Measurements from ENCODE around the gene FAM120B.

Gene FAM120B

DNA sequence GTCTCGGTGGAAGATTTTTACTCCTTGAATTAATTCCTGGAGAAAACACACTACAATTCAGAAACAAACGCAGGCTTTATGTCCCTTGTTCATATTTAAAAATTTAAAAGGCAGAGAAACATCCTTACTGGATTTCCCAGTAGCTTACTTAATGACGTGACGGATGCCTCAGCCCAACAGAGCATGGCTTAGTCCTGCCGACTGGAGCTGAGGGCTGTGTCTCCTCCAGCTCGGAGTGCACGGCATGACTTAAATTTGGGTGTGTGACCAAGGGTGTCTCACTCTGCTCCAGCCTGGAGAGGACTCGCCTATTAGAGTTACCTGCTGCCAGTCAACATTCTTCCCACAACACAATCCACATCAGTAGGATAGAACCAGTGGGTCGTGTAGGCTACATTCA lies 139.4 kb downstream of the FAM120B start:
- in situ Hi-C loops (cut with MboI; ENCODE audit: low pct_unique_long_range_greater_than_20kb, low sequenced_read_pairs) = no loop called here
- DNase-seq = no peak

DNA sequence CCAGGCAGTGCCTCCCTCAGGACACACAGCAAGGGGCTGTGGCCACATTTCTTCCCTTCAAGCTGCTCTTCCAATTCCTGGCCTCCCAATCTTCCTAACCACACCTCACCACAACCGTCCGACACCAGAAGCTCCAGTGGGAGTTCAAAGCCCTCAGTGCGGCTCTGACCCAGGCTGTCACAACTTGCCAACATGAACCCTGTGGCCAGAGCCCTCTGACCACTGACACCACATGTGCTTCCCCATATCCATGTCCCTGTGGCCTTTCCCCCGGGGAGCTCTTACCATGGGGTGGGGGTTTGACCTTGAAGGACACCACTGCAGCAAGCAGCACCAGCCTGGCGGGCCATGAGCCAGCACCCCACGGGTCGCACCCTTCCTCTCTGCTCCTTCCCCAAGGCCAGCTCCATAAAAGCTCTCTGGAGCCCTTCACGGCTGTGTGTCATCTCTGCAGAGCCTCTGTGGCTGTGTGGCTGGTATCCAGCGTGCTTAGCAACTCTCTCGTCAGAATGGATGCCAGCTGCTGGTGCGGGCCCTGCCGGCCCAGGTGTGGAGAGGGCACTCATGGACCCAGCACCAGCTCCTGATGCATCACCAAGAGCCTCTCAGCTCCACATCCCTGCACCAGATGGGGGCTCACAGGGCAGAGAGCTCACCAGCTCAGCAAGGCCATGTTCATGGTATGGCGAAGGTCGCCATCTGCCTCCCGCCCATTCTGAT lies 140.4 kb downstream of the FAM120B start:
- in situ Hi-C loops (cut with MboI; ENCODE audit: low pct_unique_long_range_greater_than_20kb, low sequenced_read_pairs) = no loop called here
- no peak for DNase-seq

DNA sequence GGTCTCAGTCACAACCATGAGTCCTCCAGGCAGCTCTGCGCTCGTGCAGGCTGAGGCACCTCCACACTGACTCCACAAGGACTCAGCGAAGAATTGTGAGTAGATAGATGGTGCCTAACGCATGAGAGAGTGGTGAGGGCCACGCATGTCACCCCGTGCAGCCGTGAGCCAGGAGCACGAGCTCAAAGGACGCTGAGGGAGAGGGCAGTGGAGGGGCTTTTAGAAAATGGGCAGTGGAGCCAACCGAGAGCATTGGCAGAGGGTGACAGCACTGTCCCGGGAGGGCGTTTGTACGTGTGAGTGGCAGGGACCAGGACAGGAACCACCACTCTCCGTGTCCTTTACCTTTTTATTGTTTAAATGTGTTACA lies 141.0 kb downstream of the FAM120B start:
- in situ Hi-C loops (cut with MboI; ENCODE audit: low pct_unique_long_range_greater_than_20kb, low sequenced_read_pairs) = no loop called here
- no peak for DNase-seq

DNA sequence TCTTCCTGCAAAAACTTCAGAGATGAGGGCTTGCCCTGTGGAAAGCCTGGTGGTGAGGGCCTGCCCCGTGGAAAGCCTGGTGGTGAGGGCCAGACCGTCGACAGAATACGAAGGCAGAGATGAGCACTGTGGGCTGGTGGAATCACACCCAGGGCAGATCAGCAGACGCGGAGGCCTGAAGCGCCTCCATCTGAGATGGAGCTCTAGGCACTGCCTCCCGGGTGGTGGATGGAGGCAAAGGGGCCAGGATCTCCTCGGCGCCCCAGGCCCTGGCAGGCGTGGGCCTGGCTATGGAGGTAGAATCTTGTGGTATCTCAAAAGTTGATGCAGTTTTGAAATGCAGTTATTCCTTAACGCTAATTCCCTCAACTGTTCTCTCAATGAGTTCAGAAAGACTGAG lies 141.8 kb downstream of the FAM120B start:
- in situ Hi-C loops (cut with MboI; ENCODE audit: low pct_unique_long_range_greater_than_20kb, low sequenced_read_pairs) = no loop called here
- DNase-seq = no peak

DNA sequence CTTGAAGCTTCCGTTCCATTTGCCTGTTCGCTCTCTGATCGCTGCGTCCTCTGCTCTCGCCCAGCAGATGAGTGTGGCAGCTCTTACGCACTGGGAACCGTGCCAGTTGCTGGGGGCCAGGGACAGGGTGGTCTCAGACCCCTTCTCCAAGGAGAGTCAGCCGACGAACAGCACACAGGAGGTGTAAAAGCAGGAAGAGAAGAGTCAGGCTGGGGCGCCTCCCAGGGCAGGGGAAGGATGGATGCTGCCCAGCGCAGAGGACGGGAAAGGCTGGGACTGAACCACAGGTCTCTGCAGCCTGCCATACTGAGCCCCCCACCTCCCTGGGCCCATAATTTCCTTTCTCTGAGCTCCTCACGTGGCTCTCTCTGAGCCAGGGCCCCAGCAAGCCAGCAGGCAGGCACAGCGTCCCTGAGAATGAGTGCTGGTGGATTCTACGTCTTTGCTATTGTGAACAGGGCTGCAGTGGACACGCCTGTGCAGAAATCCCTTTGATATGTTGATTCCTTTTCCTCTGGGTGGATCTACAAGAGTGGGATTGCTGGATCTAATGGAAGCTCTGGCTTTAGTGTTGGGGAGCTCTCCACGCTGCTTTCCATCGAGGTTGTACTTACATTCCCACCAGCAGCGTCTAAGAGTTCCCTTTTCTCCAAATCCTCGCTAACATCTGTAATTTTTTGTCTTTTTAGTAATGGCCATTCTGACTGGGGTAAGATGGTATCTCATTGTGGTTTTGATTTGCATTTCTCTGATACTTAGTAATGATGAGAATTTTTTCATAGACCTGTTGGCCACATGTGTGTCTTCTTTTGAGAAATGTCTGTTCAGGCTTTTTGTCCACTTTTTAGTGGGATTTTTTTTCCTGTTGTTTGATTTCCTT lies 142.4 kb downstream of the FAM120B start:
- in situ Hi-C loops (cut with MboI; ENCODE audit: low pct_unique_long_range_greater_than_20kb, low sequenced_read_pairs) = no loop called here
- DNase-seq = no peak

DNA sequence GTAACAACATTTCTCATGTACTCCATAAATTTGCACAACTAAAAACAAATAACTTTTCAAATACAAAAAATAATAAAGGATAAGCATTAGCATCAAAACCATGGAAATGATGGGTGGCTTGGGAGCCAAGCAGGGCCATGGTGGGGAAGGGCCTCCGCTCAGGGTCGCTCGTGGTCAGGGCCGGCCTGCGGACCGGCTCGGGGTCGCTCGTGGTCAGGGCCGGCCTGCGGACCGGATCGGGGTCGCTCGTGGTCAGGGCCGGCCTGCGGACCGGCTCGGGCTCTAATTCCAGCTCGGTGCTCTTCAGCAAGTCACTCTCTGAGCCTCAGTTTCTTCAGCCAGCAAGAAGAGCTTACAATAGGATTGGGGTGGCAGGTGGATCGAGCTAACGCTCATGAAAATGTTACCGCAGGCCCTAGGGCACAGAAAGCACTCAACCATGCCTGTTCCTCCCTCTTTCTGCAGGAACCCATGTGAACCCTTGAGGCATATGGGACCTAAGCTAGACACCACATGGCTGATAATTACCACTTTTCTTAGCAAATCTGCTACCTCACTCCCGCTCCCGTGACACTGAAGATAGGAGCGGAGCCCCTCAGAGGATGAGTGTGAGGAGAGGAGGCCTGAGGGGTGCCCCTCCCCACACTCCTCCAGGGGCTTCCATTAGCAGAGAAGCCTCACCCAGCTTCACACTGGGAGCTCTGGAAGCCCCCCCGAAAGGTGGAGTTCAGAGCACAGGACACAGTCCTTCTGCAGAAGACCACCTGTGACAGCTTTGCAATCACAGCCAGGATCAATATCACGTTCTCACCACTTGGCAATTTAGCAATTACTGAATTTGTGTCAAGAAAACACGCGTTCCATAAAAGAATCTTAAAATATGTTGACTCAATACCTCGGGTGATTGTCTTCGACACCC lies 143.5 kb downstream of the FAM120B start:
- DNase-seq = no peak
- in situ Hi-C loops (cut with MboI; ENCODE audit: low pct_unique_long_range_greater_than_20kb, low sequenced_read_pairs) = no loop called here

DNA sequence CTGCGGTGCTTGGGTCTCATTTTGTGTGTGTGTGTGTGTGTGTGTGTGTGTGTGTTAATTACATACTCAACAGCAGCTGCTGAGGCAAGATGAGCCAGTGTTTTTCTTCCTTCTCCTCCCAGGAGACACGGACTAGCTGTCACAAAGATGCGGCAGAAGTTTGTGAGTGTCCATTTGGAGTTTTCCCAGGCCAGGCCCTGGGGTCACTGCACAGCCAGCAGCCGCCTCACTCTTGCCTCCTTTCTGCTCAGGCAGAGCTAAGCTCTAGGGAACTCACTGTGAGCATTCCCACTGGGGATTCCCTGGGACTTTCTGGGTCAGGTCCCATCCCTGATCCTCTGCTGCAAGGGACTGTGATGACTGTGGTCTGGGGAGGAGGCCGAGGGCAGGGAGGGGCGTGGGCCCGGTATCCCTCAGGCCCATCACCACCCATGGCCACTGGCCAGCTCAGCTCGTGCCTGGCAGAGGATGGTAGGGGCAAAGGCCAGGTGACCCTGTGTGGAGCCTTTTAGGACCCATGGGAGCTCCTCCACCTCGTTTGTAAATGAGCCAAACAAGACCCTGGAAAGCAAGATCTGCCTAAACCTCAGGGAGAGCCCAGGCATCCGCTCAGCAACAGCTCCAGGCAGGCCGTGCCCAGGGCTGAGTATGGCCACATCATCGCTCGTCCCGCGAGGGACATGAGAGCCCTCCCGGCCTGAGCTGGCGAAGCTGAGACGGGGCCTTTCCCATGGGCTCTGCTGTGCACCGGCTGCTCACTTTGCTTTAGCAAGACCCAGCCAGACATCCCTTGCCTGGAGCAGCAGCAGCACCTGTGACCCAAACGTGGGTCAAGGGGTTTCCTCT lies 144.6 kb downstream of the FAM120B start:
- in situ Hi-C loops (cut with MboI; ENCODE audit: low pct_unique_long_range_greater_than_20kb, low sequenced_read_pairs) = no loop called here
- no peak for DNase-seq

DNA sequence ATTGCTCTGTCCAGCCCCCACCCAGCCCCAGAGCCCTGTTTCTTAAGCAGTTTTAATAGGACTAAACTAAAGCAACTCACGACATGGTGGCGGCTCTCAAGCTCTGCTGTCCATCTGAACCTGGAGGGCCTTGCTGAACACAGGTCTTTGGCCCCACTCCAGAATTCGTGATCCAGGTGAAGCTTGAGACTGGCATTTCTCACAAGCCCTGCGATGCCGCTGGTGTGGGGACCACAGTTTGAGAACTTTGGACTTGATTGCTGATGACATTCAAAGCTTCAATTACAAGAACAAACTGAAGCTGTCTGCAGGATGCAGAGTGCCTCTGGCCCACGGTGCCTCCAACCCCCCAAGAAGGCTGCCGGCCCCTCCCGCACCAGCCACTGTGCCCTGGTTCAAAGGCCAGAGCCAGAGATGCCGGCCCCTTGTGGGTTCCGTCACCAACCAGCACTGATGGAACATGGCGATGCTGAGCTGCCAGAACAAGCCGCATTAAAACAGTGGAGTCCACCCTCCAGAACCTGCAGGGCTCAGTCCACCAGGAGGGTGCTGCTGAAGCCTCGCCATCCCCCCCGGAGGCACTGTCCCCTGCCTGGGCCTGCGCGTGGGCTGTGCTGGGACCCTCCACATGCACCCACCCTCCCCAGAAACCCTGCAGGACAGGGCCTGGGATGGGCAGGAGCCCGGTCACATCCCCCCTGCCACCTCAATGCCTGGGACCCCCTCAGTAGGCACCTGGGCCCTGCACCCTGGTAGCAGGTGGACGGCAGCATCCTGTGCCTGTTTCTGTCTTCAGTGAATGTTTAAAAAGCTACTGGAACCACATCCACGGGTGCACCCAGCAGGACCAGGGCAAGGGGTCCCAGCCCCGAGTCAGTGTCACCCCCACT lies 145.4 kb downstream of the FAM120B start:
- DNase-seq = no peak
- in situ Hi-C loops (cut with MboI; ENCODE audit: low pct_unique_long_range_greater_than_20kb, low sequenced_read_pairs) = no loop called here

DNA sequence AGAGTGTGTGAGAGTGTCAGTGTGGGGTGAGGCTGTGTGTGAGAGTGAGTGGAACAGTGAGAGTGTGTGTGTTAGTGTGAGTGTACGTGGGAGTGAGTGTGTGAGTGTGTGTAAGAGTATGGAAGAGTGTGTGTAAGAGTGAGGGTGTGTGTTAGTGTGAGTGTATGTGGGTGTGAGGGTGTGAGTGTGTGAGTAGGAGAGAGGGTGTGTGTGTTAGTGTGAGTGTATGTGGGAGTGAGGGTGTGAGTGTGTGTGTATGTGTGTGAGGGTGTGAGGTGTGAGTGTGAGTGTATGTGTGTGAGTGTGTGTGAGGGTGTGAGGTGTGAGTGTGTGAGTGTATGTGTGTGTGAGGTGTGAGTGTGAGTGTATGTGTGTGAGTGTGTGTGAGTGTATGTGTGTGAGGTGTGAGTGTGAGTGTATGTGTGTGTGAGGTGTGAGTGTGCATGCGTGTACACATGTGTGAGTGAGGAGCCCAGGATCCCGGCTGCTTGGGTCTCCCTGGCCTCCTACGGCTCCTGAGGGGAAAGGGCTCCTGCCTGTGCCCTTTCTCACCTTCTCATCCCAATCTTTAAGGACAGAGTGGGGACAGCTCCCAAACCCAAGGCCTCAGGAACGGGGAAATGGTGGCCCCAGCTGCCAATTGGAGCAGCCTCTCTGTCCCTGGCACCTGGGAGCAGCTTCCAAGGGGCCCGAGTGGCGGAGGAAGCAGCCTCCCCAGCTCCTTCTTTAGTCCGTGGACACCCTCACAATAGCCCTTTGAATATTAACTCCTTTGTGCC lies 146.4 kb downstream of the FAM120B start:
- in situ Hi-C loops (cut with MboI; ENCODE audit: low pct_unique_long_range_greater_than_20kb, low sequenced_read_pairs) = no loop called here
- no peak for DNase-seq

DNA sequence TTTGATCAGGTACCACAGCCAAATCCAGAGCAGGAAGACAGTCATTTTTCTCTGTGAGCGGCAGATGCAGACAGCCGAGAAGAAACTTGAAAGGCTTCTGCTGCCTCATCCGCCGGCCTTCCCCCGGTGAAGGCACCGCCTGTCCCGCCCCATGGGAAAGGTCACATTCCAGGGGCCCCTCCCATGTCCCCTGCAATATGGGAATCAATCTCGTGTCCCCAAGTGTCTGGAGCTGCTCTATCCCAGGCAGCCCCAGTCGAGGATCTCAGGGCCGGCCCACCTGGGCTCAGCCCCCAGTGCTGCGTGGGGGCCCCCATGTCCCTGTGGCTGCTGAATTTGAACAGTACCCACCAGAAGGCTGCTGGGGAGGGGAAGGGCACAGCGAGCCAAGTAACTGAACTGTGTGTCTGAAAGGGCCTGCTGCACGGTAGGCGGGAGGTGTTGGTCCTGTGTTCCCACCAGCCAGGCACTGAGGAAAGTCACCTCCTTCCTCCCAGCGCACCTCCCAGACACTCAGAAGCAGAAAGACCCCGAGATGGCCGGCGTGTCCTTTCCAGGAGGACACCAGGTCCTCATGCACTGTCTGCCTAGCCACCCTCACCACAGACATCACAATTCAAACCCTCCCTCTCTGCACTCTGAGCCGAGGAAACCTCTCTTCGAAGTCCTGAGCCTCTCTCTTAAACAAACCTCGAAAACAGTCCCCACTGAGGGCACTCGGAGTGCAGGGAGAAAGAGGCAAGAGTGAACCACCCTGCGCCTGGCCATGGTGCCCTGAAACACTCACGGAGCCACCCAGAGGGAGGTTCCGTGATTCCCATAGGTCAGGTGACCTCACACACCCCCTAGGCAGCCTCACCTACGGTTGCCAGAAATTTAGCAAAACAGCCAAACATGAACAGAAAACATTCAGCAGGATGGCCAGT lies 147.3 kb downstream of the FAM120B start:
- in situ Hi-C loops (cut with MboI; ENCODE audit: low pct_unique_long_range_greater_than_20kb, low sequenced_read_pairs) = no loop called here

DNA sequence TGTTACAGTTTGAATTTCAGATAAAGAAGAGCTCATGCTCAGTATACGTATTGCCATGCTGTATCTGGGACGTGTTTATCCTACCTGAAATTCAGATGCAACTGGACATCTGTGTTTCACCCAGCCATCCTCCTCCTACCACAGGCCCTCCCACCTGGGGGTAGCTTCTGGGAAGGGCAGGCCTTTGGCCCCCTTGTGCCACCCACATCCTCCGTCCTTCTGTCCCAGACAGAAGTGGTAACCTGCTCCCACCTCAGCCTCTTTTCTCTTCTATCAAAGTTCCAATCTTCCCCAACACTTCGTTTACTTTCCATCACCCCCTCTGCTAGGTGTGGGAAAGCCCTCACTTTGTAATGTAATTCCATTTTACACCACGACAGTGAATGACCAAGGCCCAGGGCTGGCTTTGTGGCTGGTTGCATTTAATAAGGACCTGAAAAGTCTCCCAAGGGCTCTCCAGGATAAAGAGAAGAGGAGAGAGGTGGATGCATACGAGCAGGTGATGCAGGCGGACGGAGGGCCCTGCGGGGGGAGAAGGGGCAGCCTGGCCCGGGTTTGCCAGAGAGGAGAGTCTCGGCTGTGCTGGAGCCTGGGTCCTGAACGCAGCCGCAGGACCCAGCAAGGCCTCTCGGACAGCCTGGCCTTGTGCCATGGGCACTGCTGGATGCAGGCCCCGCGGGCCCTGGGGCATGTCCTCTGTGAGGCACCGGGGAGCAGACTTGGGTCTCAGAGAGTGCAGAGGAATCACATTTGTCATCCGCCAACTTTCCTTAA lies 148.1 kb downstream of the FAM120B start:
- no peak for DNase-seq
- in situ Hi-C loops (cut with MboI; ENCODE audit: low pct_unique_long_range_greater_than_20kb, low sequenced_read_pairs) = no loop called here

More for the DNA sequence above, 147.3 kb downstream of the FAM120B start:
- no peak for DNase-seq

DNA sequence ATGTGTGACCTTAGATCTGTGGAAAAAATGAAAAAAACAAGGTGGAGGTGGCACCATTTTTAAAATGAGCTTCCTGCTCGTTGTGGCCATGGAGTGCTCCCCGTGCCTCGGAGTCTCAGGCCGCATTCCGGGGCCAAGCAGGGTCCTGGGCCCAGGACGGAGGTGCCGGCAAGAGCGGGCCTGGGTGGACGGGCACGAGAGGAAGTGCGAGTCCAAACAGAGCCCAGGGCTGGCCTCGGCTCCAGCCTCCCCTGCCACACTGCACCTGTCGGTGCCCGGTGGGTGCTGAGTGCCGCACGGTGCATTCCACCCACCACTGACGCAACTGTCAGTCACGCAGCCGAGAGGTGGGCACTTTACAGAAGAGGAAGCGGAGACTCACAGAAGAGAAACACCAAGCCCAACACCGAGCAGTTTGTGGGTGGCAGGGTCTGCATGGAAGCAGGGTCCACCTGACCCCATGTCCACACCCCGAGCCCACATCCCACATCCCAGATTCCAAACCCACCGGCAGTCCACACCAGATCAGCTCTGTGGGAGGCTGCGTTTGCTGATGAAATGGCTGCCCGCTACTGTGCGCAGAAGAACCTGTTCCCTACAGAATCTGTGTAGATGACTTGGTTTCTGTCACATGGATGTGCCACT lies 148.9 kb downstream of the FAM120B start:
- in situ Hi-C loops (cut with MboI; ENCODE audit: low pct_unique_long_range_greater_than_20kb, low sequenced_read_pairs) = no loop called here
- no peak for DNase-seq

DNA sequence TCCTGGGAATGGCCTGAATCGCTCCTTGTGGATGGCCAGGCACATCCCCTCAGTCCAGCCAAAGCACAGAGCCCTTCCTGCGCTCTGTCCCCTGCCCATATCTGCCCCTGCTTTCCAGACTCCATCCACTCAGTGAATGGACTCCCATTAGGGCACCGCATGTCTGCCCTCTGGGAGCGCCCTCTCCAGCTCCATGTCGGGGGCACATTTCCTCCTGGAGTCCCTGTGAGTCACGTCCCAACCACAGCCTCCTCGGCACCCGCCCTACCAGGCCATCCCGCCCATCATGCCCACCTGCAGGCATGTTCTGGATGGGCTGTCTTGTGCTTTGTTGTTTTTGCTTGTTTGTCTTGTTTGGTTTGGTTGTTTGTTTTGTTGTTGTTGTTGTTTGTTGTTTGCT lies 149.8 kb downstream of the FAM120B start:
- in situ Hi-C loops (cut with MboI; ENCODE audit: low pct_unique_long_range_greater_than_20kb, low sequenced_read_pairs) = no loop called here

More for the DNA sequence above, 149.8 kb downstream of the FAM120B start:
- DNase-seq = no peak
